ENCODE measurements around the gene VPS37C. TPM values are rescaled to one million over a fixed set of nuclear protein-coding genes. Genes with fewer than 3 reads are reported as not detected.

Gene VPS37C
- total RNA-seq, 2 donors from 2014 or later, result 13.2 to 21.1 TPM

DNA sequence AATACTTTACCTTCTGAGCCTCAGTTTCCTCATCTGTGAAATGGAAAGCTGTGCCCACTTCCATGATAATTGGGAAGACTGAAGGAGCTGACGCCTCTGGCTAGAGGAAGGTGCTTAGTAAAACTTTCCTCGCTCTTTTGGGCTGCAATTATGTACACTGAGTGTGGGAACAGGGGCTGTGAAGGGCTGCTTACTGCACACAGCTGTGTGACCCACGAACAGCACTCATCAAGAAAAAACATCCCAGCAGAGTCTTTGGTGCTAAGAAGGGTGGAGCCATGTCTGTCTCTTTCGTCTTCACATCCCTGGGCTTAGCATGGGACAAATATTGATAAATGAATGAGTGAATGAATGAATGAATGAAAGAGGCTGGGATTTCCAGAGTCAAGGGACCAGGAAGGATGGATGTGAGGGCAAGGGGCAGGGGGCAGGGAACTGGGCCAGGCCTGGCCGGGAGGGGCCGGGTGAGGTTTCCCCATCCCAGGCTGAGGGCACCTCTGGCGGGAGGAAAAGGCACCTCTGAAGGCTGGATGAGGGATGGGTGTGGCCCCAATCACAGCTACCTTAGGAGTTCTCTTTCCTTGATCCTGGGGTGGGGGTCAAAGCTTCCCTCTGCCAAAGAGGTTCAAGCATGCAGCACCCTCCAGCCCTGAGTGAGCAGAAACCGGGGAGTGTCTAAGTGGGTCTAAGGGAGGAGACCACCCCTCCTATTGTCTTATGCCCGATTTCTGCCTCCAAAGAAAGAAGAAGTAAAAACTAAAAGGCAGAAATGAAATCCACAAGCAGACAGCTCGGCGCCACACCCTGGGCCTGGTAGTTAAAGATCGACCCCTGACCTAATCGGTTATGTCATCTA lies 68.1 kb downstream of the VPS37C start:
- no peaks in the 10 kb centered on the region for H3K4me1 ChIP-seq
- no peak for DNase-seq
- TF ChIP-seq, protein P1, sequence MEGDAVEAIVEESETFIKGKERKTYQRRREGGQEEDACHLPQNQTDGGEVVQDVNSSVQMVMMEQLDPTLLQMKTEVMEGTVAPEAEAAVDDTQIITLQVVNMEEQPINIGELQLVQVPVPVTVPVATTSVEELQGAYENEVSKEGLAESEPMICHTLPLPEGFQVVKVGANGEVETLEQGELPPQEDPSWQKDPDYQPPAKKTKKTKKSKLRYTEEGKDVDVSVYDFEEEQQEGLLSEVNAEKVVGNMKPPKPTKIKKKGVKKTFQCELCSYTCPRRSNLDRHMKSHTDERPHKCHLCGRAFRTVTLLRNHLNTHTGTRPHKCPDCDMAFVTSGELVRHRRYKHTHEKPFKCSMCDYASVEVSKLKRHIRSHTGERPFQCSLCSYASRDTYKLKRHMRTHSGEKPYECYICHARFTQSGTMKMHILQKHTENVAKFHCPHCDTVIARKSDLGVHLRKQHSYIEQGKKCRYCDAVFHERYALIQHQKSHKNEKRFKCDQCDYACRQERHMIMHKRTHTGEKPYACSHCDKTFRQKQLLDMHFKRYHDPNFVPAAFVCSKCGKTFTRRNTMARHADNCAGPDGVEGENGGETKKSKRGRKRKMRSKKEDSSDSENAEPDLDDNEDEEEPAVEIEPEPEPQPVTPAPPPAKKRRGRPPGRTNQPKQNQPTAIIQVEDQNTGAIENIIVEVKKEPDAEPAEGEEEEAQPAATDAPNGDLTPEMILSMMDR (IDR thresholded peaks at IDR 0.05), result no peak
- TF ChIP-seq POLR2A (IDR thresholded peaks at IDR 0.05), result no peak
- H3K27me3 ChIP-seq, result no peaks in the 10 kb centered on the region
- WGBS, 2 donors, result 78 to 86% methylated on average over 13 of the region's 13 CpGs
- intact Hi-C loops (cut with DNase I), result no loop called here
- no peak for ATAC-seq
- H3K9me3 ChIP-seq, result no peaks in the 10 kb centered on the region
- H3K27ac ChIP-seq, result no peak overlapping the region
- H3K36me3 ChIP-seq (replicated peaks in 1 of 2; ENCODE audit: insufficient read depth in 1 of 2, low read depth in 2 of 2), result no peaks in the 10 kb centered on the region
- no peak overlapping the region for H3K4me3 ChIP-seq

DNA sequence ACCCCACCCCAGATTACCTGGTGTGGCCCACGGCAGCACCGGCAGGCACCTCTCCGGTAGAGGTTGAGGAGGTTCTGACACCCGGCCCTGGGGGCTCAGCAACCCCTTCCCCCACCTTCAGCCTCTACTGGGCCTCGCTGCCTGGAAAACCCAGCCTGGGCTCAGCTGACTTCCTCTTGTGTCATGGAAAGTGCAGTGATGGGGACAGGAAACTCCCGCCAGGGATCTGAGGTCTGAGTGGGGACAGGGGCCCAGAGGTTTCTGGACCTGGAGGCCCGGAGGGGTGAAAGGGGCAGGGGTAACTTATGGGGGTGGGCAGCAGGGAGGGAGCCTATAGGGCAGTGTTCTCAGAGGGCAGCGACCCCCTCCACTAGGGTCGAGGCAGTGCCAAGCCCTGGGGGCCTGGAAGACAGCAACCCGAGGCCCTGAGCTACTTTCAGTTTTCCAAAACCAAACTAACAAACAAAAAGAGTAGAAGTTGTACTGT lies 68.9 kb downstream of the VPS37C start:
- intact Hi-C loops (cut with DNase I), result no loop called here
- H3K4me1 ChIP-seq, result no peaks in the 10 kb centered on the region
- no peaks in the 10 kb centered on the region for H3K36me3 ChIP-seq (replicated peaks in 1 of 2; ENCODE audit: insufficient read depth in 1 of 2, low read depth in 2 of 2)
- no peaks in the 10 kb centered on the region for H3K9me3 ChIP-seq
- no peak for ATAC-seq
- no peak overlapping the region for H3K27ac ChIP-seq
- TF ChIP-seq, protein P1 (IDR thresholded peaks at IDR 0.05), result no peak
- TF ChIP-seq POLR2A (IDR thresholded peaks at IDR 0.05), result no peak
- no peak overlapping the region for H3K4me3 ChIP-seq
- DNase-seq, result no peak
- no peaks in the 10 kb centered on the region for H3K27me3 ChIP-seq
- 80 to 86% methylated on average over 8 to 9 of the region's 10 CpGs for WGBS, 2 donors

DNA sequence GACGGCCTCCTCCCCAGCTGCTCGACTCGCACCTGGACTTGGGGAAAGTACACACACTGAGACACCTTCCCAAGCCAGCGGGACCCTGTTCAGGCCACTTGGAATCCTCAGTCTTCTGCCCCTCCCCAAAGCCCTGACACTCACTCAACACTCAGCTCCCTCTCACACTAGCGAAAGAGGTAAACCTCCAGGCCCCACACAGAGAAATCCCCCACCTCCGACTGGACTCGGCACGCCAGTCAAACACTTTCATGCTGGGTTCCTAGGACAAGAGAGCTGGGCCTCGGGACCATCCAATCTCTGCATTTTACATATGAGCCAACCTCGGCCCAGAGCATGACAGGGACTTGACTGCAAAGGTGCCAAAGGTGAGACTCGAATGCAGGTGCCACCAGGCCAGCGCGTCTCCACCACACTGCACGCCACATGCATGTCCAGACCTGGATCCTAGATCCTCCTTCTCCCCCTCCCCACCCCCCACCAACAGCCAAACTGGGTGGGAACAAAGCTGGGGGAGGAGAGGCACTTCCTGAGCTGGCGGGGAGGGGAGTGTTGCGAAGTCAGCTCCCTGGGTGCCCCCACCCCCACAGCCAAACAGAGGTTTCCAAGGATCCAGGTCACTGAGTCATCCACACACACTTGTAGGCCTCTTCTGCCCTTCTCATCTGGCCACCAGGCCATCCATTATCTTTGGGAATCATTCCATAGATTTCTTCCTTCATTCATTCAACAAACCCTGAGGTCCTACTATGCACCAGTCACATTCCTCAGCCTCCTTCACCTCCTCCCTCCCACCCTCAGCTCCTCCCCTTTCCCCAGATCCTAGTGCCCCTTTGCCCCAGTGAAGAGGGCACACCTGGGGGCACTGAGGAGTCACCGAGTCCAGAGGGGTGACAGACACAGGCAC lies 69.6 kb downstream of the VPS37C start:
- intact Hi-C loops (cut with DNase I), result no loop called here
- WGBS, 2 donors, result 81 to 90% methylated on average over 9 to 17 of the region's 17 CpGs
- H3K27ac ChIP-seq, result no peak overlapping the region

DNA sequence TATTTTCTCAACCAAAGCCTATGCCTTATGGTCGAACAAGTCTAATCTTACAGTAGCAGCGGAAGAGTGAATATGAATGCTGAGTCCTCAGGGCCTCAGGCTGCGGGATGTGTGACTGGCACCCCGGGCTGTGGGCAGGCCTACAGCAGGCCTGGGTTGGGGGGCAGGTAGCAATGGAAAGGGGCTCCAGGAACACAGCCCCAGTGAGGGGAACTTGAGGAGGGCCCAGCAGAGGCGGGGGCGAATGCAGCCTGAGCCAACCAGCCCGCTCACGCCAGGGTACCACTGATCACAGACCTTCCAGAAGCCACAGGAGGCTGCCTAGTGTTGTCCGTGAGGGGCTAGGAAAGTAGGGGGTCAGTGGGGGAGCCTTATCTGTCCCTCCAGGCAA lies 70.2 kb downstream of the VPS37C start:
- intact Hi-C loops (cut with DNase I), result no loop called here
- no peak overlapping the region for H3K4me3 ChIP-seq
- no peaks in the 10 kb centered on the region for H3K9me3 ChIP-seq
- no peak for TF ChIP-seq POLR2A (IDR thresholded peaks at IDR 0.05)
- TF ChIP-seq, protein P1 (IDR thresholded peaks at IDR 0.05), result no peak
- H3K36me3 ChIP-seq (replicated peaks in 1 of 2; ENCODE audit: insufficient read depth in 1 of 2, low read depth in 2 of 2), result no peaks in the 10 kb centered on the region
- no peaks in the 10 kb centered on the region for H3K4me1 ChIP-seq
- 80 to 85% methylated on average over 4 to 8 of the region's 9 CpGs for WGBS, 2 donors
- H3K27ac ChIP-seq, result no peak overlapping the region
- no peak for DNase-seq
- ATAC-seq, result no peak
- H3K27me3 ChIP-seq, result no peaks in the 10 kb centered on the region

More for the DNA sequence above, 69.6 kb downstream of the VPS37C start:
- Histone ChIP-seq H3K4me1 (no peaks in the 10 kb centered on the region), H3K27me3 (no peaks in the 10 kb centered on the region), H3K36me3 (replicated peaks in 1 of 2; ENCODE audit: insufficient read depth in 1 of 2, low read depth in 2 of 2) (no peaks in the 10 kb centered on the region), H3K4me3 (no peak overlapping the region), H3K9me3 (no peaks in the 10 kb centered on the region)
- TF ChIP-seq, protein P1 (IDR thresholded peaks at IDR 0.05), result no peak
- no peak for TF ChIP-seq POLR2A (IDR thresholded peaks at IDR 0.05)
- DNase-seq (no peak), ATAC-seq (no peak)

All from body of pancreas (tissue), 4 donors.